Stimulated activated CD8-positive, alpha-beta memory T cell treated with anti-CD3 and anti-CD28 coated beads, Interleukin-7, amount 100 ng/mL, for 24 hours (primary cell): Measurements from ENCODE around the gene UTP11.
"Not testable (repeated sequence)": the region's sequence is repeated elsewhere in the genome, so short reads cannot be mapped to it uniquely, and the experiment has no call there.

Experiments
- DNase-seq: peaks from one replicate; pipeline ENCODE4 v3.0.0-alpha.2; 2020; ENCODE audit warnings: low read depth

UTP11 gene

GRCh38 chr1:38027201-38028104, 14.9 kb downstream of the UTP11 start:
- DNase-seq: no peak

DNA sequence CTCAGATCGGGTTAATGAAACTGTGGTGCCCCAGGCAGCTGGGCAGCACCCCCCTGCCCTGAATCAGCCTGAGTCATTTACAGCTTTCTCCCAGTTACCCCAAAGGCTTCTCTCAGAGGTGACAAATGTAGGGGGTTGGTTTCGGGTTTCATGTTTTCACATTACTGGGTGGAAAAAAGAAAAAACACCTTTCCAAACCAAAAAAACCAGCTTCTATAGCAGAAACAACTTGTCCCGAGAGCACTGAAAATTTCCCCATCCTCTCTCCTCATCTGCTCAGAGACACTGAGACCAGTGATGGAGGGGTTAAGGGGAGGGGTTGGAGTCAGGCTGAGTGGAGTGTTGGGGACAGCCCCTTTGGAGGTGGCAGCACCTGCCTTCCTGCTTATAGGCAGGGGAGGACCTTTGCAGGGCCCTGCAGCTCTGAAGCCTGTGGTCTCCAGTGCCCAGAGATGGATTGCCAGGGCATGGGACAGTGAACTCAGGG, 15.6 kb downstream of the UTP11 start:
- DNase-seq: no peak

DNA sequence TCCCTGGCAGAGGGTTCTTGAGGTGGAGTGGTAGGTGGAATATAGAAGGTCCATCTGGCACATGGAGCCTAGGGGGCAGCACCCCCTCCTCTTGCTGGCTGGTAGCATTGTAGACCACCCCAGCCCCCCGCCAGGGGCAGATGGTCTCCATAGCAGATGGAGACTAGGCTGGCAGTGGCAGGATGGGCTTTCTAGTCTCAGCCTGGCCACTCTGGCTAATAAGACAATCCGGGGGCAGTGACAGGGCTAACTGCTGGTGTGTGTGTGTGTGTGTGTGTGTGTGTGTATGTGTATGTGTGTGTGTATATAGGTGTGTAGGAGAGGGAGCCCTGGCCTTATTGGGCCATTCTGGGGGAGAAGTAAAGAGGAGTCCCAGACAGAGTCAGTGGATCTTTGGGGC, 16.1 kb downstream of the UTP11 start:
- DNase-seq: no peak

GRCh38 chr1:38029081-38029681, 16.6 kb downstream of the UTP11 start:
- no peak for DNase-seq

DNA sequence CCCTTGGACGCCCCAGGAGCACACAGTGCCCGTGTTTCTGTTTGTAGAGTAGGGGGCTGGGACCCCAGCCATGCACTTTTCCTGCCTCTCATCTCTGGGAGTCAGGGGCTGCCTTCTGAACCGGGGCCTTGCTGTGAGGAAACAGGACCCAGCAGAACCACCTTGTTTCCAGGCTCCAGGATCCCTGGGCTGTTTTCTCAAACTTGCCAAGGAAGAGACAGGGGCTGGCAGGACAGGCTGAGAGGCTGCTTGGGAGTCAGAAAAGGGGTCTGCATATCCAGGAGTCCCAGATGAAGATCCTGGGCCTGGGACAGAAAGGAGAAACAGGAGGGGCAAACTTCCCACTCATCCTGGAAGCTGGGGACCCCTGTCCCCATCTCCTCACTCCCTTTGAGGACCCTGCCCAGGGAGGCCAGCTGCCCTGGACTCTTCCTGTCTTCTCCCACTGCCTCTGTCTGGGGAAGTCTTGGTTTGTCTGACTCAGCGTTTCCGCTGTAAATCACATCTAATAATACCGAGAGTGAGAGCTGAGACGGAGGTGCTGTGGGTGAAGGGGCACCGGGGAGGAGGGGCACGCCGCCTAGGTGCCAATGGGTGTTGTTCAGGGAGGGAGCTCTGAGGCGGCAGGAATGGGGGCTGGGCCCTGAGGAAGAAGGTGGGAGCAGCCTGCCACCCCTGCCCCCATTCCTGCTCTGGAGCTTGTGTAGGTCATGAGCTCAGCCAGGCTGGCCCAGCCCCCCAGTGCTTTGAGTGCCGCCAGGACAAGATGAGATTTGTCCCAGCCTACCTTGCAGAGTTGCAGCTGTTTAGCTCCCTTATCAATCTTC, 17.4 kb downstream of the UTP11 start:
- DNase-seq: peak; percentile 57

- no peak for DNase-seq
Measured at GRCh38 chr1:38030596-38031512, 18.3 kb downstream of the UTP11 start.

DNA sequence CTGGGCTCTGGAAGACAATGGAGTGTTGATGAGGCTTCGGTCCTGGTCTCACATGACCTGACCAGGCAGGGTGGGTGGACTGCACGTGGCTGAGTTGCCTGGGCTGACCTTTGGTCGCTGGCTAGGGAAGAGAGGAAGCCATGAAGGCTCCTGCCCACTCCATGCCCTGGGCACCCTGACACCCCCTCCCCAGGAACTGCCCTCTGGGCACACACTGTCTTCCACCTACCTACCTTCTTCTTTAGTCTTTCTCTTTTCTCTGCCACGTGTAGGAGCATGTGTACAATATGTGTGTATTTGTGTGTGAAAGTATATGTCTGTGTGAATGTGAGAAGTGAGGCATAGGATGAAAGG, 19.0 kb downstream of the UTP11 start:
- DNase-seq: no peak

DNA sequence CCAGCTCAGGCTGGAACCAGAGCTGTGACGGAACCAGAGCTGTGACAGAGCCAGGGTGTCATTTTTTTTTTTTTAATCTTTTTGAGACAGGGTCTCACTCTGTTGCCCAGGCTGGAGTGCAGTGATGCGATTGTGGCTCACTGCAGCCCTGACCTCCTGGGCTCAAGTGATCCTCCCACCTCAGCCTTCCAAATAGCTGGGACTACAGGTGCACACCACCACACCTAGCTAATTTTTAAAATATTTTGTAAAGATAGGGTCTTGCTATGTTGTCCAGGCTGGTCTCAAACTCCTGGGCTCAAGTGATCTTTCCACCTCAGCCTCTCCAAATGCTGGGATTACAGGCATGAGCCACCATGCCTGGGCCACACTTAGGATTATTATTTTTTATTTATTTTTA, 20.5 kb downstream of the UTP11 start:
- DNase-seq: not testable (repeated sequence)

GRCh38 chr1:38034871-38035270, 22.3 kb downstream of the UTP11 start:
- no peak for DNase-seq

DNA sequence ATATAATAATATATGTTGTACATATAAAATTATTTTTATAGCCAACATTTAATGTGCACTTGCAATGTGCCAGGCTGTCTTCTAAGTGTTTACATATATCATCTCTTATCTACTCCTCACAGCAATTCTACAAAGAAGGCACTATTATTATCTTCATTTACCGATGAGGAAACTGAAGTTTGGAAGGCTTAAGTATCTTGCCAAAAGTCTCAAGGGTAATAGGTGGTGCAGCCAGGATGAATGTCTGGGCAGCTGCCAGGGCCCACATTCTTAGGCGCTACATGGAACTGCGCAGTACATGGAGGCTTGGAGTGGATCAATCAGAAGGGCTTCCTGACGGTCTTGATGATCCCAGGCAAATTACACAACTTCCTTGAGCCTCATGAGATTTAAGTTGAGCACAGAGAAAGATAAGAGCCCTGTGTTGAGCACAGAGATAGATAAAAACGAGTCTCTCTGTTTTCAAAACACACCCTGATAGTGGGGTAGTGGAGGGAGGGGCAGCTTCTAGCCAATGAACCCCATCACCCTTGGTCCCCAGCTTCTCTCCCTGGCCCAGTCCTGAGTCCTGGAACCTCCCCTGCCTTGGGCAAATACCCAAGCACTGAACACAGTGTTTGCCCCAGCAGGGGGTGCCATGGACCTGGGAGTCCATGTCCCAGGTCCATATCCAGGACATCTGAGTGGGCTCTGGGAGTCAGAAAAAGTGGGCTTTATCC, 24.8 kb downstream of the UTP11 start:
- DNase-seq: no peak

- no peak for DNase-seq
Measured at GRCh38 chr1:38038861-38039260, 26.3 kb downstream of the UTP11 start.

DNA sequence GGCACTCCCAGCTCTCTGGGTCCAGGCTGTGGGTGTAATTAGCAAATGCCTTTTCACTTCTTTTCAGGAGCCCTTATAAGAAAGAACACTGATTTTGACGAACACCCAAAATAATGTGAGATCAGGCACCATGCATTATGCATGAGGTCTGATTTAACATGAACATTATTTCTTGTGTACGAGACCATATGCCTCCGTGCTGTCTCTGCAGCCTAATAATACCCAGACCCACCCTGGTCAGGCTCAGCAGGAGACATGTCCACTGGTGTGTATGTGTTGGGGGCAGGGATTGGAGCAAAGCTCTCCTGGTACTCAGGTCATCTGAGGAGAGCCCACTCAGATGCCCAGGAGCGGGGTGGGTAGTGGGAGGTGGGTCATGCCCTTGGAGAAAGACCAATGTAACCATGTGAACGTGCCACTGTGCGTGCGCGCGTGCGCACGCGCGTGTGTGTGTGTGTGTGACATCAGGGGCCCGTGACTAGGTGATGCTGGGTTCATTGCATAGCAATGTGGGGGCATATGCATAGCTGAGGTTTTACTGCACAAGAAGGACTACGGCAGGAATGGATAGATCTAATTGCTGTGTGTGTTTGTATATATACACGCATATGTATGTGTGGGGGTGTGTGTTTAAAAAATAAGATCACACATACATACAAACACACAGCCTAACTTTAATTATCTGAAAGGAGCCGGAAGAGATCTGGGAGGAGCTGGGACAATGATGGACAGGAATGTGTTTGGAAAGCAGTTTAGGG, 27.0 kb downstream of the UTP11 start:
- no peak for DNase-seq

GRCh38 chr1:38041936-38042834, 29.7 kb downstream of the UTP11 start:
- DNase-seq: no peak

- no peak for DNase-seq
Measured at GRCh38 chr1:38043036-38043747, 30.7 kb downstream of the UTP11 start.

GRCh38 chr1:38044221-38045215, 32.0 kb downstream of the UTP11 start:
- no peak for DNase-seq

- DNase-seq: no peak
Measured at GRCh38 chr1:38045401-38046332, 33.1 kb downstream of the UTP11 start.
